SK-N-SH (cell line): ENCODE results near the gene ALDH16A1. TPM values are rescaled to one million over a fixed set of nuclear protein-coding genes. Genes with fewer than 3 reads are reported as not detected.

Source experiments
- CTCF ChIA-PET: fragments of 300-600, 350-600 bp; formaldehyde crosslinking; extraction: SDS; loops from one replicate; lab custom pipeline; 2021; lab: Yijun Ruan, JAX
- POLR2A ChIA-PET: fragments of 350-600 bp; sonication (Branson Sonifier 250); formaldehyde crosslinking; extraction: SDS; loops from one replicate; lab custom pipeline; 2020; ENCODE audit warnings: antibody characterized with exemption, inconsistent platforms; lab: Yijun Ruan, JAX
- DNase-seq: peaks from one replicate; pipeline ENCODE4 v3.0.0; 2012
- H2AFZ ChIP-seq: fragments of 200-600 bp; sonication (generic); 2 replicates; pipeline ENCODE4 v1.8.1; 2016; ENCODE audit warnings: antibody characterized with exemption, mild to moderate bottlenecking, low read depth
- H3F3A ChIP-seq: fragments of 200-600 bp; sonication (generic); replicated peaks from 2 replicates; pipeline ENCODE3; 2016; ENCODE audit warnings: antibody characterized with exemption, mild to moderate bottlenecking; ENCODE audit not compliant: insufficient read depth
- H3K27ac ChIP-seq, 2 experiments: fragments of 200-500 bp in 1 of 2; fragments of 200-600 bp in 1 of 2; sonication (Bioruptor generic) in 1 of 2; sonication (generic), shearing (Covaris generic) in 1 of 2; 2 replicates each; pipeline versions ENCODE4 v1.5.1 to v1.6.1; 2014 to 2016; ENCODE audit warnings: low read depth in 2 of 2, inconsistent platforms in 1 of 2, low read length in 1 of 2, mild to moderate bottlenecking in 1 of 2, mixed read lengths in 1 of 2
- H3K27me3 ChIP-seq: fragments of 200-600 bp; sonication (generic), shearing (Covaris generic); 2 replicates; pipeline ENCODE4 v1.6.1; 2016; ENCODE audit warnings: mixed run types; ENCODE audit not compliant: insufficient read depth
- H3K36me3 ChIP-seq, 2 experiments: fragments of 200-500 bp in 1 of 2; fragments of 200-600 bp in 1 of 2; sonication (Bioruptor generic) in 1 of 2; sonication (generic) in 1 of 2; replicated peaks in 1 of 2; 2 replicates each; pipeline versions ENCODE3 to v1.5.1; 2014 to 2016; ENCODE audit warnings: low read length in 1 of 2, mild to moderate bottlenecking in 1 of 2; ENCODE audit not compliant: insufficient read depth in 2 of 2, control insufficient read depth in 1 of 2
- H3K4me1 ChIP-seq, 2 experiments: fragments of 200-500 bp in 1 of 2; fragments of 200-600 bp in 1 of 2; sonication (Bioruptor generic) in 1 of 2; sonication (generic), shearing (Covaris generic) in 1 of 2; 2 replicates each; pipeline versions ENCODE4 v1.5.1 to v1.6.1; 2014 to 2016; ENCODE audit warnings: low read depth in 1 of 2, low read length in 1 of 2, mixed run types in 1 of 2; ENCODE audit not compliant: insufficient read depth in 2 of 2, control insufficient read depth in 1 of 2
- H3K4me2 ChIP-seq: fragments of 200-600 bp; sonication (generic), shearing (Covaris generic); 2 replicates; pipeline ENCODE4 v1.6.1; 2017; ENCODE audit warnings: mixed run types
- H3K4me3 ChIP-seq, 2 experiments: fragments of 200-500 bp in 1 of 2; fragments of 200-600 bp in 1 of 2; sonication (Bioruptor generic) in 1 of 2; sonication (generic), shearing (Covaris generic) in 1 of 2; 2 replicates each; pipeline versions ENCODE4 v1.5.1 to v1.8.1; 2014 to 2016; ENCODE audit warnings: low read depth in 2 of 2, inconsistent platforms in 1 of 2, low read length in 1 of 2, mild to moderate bottlenecking in 1 of 2, mixed read lengths in 1 of 2, moderate library complexity in 1 of 2
- H3K79me2 ChIP-seq: fragments of 200-600 bp; sonication (generic); 2 replicates; pipeline ENCODE4 v1.8.1; 2017; ENCODE audit warnings: mild to moderate bottlenecking; ENCODE audit not compliant: insufficient read depth
- H3K9ac ChIP-seq: fragments of 200-600 bp; sonication (generic); 2 replicates; pipeline ENCODE4 v1.6.1; 2017; ENCODE audit warnings: mixed run types
- H3K9me2 ChIP-seq: fragments of 200-600 bp; sonication (generic); 2 replicates; pipeline ENCODE4 v1.6.1; 2017; ENCODE audit warnings: mixed run types
- H3K9me3 ChIP-seq: fragments of 200-600 bp; sonication (generic); 2 replicates; pipeline ENCODE4 v1.6.1; 2017; ENCODE audit warnings: mixed run types, mild to moderate bottlenecking, moderate library complexity
- H4K20me1 ChIP-seq: fragments of 200-600 bp; sonication (generic); 2 replicates; pipeline ENCODE4 v1.6.1; 2017; ENCODE audit warnings: mild to moderate bottlenecking, mixed run types; ENCODE audit not compliant: insufficient read depth
- CTCF ChIP-seq: fragments of 200-600 bp; sonication (generic); IDR thresholded peaks from 2 replicates; pipeline ENCODE4 v1.6.1; 2017; ENCODE audit warnings: antibody characterized with exemption, mild to moderate bottlenecking, moderate library complexity
- FOXM1 ChIP-seq: IDR thresholded peaks from 2 replicates; pipeline ENCODE4 v1.4.0; 2012; ENCODE audit warnings: low read depth, mild to moderate bottlenecking
- JUND ChIP-seq: IDR thresholded peaks from 2 replicates; pipeline ENCODE4 v1.4.0; 2012
- MEF2A ChIP-seq: IDR thresholded peaks from 2 replicates; pipeline ENCODE4 v1.4.0; 2012; ENCODE audit warnings: low read depth, borderline replicate concordance
- MXI1 ChIP-seq: IDR thresholded peaks from 2 replicates; pipeline ENCODE4 v1.6.1; 2012; ENCODE audit warnings: mild to moderate bottlenecking, low read depth, low read length, improper control_type of control experiment
- POLR2AphosphoS5 ChIP-seq: IDR thresholded peaks from 2 replicates; pipeline ENCODE4 v1.6.1; 2012; ENCODE audit warnings: low read depth, low read length
- REST ChIP-seq: IDR thresholded peaks from 2 replicates; pipeline ENCODE4 v1.6.1; 2012; ENCODE audit warnings: mild to moderate bottlenecking, low read depth, low read length, moderate library complexity
- RFX5 ChIP-seq: IDR thresholded peaks from 2 replicates; pipeline ENCODE4 v1.6.1; 2012; ENCODE audit warnings: mild to moderate bottlenecking, improper control_type of control experiment, low read length
- RXRA ChIP-seq: IDR thresholded peaks from 2 replicates; pipeline ENCODE4 v1.4.0; 2012; ENCODE audit warnings: low read depth, mild to moderate bottlenecking, borderline replicate concordance
- SIN3A ChIP-seq: IDR thresholded peaks from 2 replicates; pipeline ENCODE4 v1.6.1; 2012; ENCODE audit warnings: low read depth, mild to moderate bottlenecking, low read length, moderate library complexity, borderline replicate concordance
- SMC3 ChIP-seq: IDR thresholded peaks from 2 replicates; pipeline ENCODE4 v1.6.1; 2012; ENCODE audit warnings: low read depth, low read length, improper control_type of control experiment
- TAF1 ChIP-seq: IDR thresholded peaks from 2 replicates; pipeline ENCODE4 v1.6.1; 2012; ENCODE audit warnings: low read depth, mild to moderate bottlenecking, low read length, moderate library complexity, borderline replicate concordance
- TCF12 ChIP-seq: IDR thresholded peaks from 2 replicates; pipeline ENCODE4 v1.4.0; 2012
- YY1 ChIP-seq: IDR thresholded peaks from 2 replicates; pipeline ENCODE4 v1.4.0; 2012; ENCODE audit warnings: low read depth, mild to moderate bottlenecking
- WGBS: methylation state at CpG from one replicate; pipeline ENCODE4 v1.1.6; 2017; ENCODE audit warnings: low lambda C conversion rate; 5-methylcytosine and 5-hydroxymethylcytosine counted together
- polyA plus RNA-seq, 3 experiments: library from polyadenylated mRNA; depleted of rRNA; stranded (reverse); fragments of >200 nt; gene quantifications; 2 replicates each; pipeline ENCODE4 v1.2.3, GENCODE V29; 2012
- TF ChIP-seq, protein P1 (sequence below): IDR thresholded peaks from 2 replicates; pipeline ENCODE4 v1.4.0; 2012; ENCODE audit warnings: low read depth, borderline replicate concordance
- TF ChIP-seq, protein P2 (sequence below): fragments of 150-350 bp; IDR thresholded peaks from 2 replicates; pipeline ENCODE4 v1.6.1; 2016; ENCODE audit warnings: mild to moderate bottlenecking, low read depth, low read length
- TF ChIP-seq, protein P3 (sequence below): IDR thresholded peaks from 2 replicates; pipeline ENCODE4; 2012
- TF ChIP-seq, protein P4 (sequence below): IDR thresholded peaks from 2 replicates; pipeline ENCODE4 v1.4.0; 2012; ENCODE audit warnings: low read depth

Gene ALDH16A1
- polyA plus RNA-seq, 1 of the 3 experiments (the other 2 are of a cell fraction): 15.7 TPM

GRCh38 chr19:49447485-49448431 is 5.3 kb upstream of the ALDH16A1 start:
- 91% methylated on average over 25 of the region's 32 CpGs for WGBS
- no peak overlapping the region for H3K4me2 ChIP-seq
- no peak overlapping the region for H3K9ac ChIP-seq
- H3K79me2 ChIP-seq: peaks cover 27% of the 10 kb centered on the region
- H3K27me3 ChIP-seq: no peaks in the 10 kb centered on the region
- H3K9me2 ChIP-seq: no peaks in the 10 kb centered on the region
- peaks cover 12 to 13% of the 10 kb centered on the region in 2 experiments for H3K36me3 ChIP-seq
- H3K27ac ChIP-seq: no peak overlapping the region
- CTCF ChIA-PET: interaction anchor here (0.7 to 11.2 kb wide), 2 partner anchors 28 to 56 kb away, joined by 3 to 149 read pairs; partner anchors contain the start of gene KASH5
- H4K20me1 ChIP-seq: no peaks in the 10 kb centered on the region; the same call in 1 of the 2 replicates
- H3F3A ChIP-seq: peaks cover 21% of the 10 kb centered on the region
- H3K4me3 ChIP-seq: no peak overlapping the region
- peaks cover 0 to 10% of the 10 kb centered on the region in 2 experiments; a peak in 2 of 4 replicates for H3K4me1 ChIP-seq
- DNase-seq: peak; percentile 73
- H2AFZ ChIP-seq: no peak overlapping the region
- TF ChIP-seq, protein P1, sequence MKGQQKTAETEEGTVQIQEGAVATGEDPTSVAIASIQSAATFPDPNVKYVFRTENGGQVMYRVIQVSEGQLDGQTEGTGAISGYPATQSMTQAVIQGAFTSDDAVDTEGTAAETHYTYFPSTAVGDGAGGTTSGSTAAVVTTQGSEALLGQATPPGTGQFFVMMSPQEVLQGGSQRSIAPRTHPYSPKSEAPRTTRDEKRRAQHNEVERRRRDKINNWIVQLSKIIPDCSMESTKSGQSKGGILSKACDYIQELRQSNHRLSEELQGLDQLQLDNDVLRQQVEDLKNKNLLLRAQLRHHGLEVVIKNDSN: no peak
- TF ChIP-seq, protein P2, sequence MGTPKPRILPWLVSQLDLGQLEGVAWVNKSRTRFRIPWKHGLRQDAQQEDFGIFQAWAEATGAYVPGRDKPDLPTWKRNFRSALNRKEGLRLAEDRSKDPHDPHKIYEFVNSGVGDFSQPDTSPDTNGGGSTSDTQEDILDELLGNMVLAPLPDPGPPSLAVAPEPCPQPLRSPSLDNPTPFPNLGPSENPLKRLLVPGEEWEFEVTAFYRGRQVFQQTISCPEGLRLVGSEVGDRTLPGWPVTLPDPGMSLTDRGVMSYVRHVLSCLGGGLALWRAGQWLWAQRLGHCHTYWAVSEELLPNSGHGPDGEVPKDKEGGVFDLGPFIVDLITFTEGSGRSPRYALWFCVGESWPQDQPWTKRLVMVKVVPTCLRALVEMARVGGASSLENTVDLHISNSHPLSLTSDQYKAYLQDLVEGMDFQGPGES: no peak
- TF ChIP-seq TAF1 (no peak), MXI1 (no peak), YY1 (no peak), RFX5 (no peak), MEF2A (no peak), CTCF (no peak), POLR2AphosphoS5 (no peak), JUND (no peak), SMC3 (no peak), RXRA (no peak), FOXM1 (no peak), SIN3A (no peak), REST (no peak), TCF12 (no peak)
- TF ChIP-seq, protein P3, sequence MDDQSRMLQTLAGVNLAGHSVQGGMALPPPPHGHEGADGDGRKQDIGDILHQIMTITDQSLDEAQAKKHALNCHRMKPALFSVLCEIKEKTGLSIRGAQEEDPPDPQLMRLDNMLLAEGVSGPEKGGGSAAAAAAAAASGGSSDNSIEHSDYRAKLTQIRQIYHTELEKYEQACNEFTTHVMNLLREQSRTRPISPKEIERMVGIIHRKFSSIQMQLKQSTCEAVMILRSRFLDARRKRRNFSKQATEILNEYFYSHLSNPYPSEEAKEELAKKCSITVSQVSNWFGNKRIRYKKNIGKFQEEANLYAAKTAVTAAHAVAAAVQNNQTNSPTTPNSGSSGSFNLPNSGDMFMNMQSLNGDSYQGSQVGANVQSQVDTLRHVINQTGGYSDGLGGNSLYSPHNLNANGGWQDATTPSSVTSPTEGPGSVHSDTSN: no peak
- TF ChIP-seq, protein P4, sequence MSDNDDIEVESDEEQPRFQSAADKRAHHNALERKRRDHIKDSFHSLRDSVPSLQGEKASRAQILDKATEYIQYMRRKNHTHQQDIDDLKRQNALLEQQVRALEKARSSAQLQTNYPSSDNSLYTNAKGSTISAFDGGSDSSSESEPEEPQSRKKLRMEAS: no peak
- TF ChIP-seq, all 33 proteins: peak for 0
- POLR2A ChIA-PET: no interaction called here
- no peaks in the 10 kb centered on the region for H3K9me3 ChIP-seq
